KG1 (cell line): ENCODE results near the gene ATOSB.

ENCODE experiments used
- DNase-seq: peaks from one replicate; lab custom pipeline; 2025; lab: John Stamatoyannopoulos, UW

ATOSB gene

GRCh38 chr9:35085078-35085477, 30.6 kb downstream of the ATOSB start:
- DNase-seq = no peak

- DNase-seq = peak; percentile 95
Measured at GRCh38 chr9:35079426-35080341, 36.0 kb downstream of the ATOSB start, which contains the start of gene FANCG. Gene FANCG (minus strand): TSS chr9:35079942. CDS start chr9:35079524, 418 bp downstream.

- no peak for DNase-seq
Measured at GRCh38 chr9:35079041-35079425, 36.6 kb downstream of the ATOSB start.

- DNase-seq = no peak
Measured at GRCh38 chr9:35078066-35078465, 37.6 kb downstream of the ATOSB start.

GRCh38 chr9:35076848-35077247, 38.8 kb downstream of the ATOSB start:
- DNase-seq = no peak

GRCh38 chr9:35075358-35075757, 40.3 kb downstream of the ATOSB start:
- no peak for DNase-seq

GRCh38 chr9:35074791-35075190, 40.9 kb downstream of the ATOSB start:
- DNase-seq = no peak

GRCh38 chr9:35074141-35074540, 41.5 kb downstream of the ATOSB start:
- DNase-seq = no peak

- no peak for DNase-seq
Measured at GRCh38 chr9:35073279-35073612, 42.4 kb downstream of the ATOSB start.

- DNase-seq = peak; percentile 94
Measured at GRCh38 chr9:35072461-35073278, 43.0 kb downstream of the ATOSB start, which contains the start of gene VCP. Gene VCP (minus strand): TSS chr9:35072625. CDS start chr9:35072353, 272 bp downstream.

GRCh38 chr9:35071814-35072460, 43.7 kb downstream of the ATOSB start:
- peak; percentile 72 for DNase-seq

GRCh38 chr9:35070823-35071813, 44.5 kb downstream of the ATOSB start:
- DNase-seq = no peak

GRCh38 chr9:35069020-35069419, 46.6 kb downstream of the ATOSB start:
- no peak for DNase-seq

- no peak for DNase-seq
Measured at GRCh38 chr9:35067056-35067455, 48.6 kb downstream of the ATOSB start.

- no peak for DNase-seq
Measured at GRCh38 chr9:35060548-35061207, 55.0 kb downstream of the ATOSB start.

- no peak for DNase-seq
Measured at GRCh38 chr9:35059438-35059837, 56.2 kb downstream of the ATOSB start.

- DNase-seq = no peak
Measured at GRCh38 chr9:35057271-35057620, 58.4 kb downstream of the ATOSB start.

GRCh38 chr9:35056571-35057270, 58.9 kb downstream of the ATOSB start:
- no peak for DNase-seq

GRCh38 chr9:35054871-35055644, 60.6 kb downstream of the ATOSB start:
- DNase-seq = no peak
